Amniotic epithelial cell (primary cell): ENCODE measurements around the gene KLF3.
"Not testable (repeated sequence)": the region's sequence is repeated elsewhere in the genome, so short reads cannot be mapped to it uniquely, and the experiment has no call there.

Experiments used
- DNase-seq: peaks from one replicate; pipeline ENCODE4 v3.0.0-alpha.2; 2010; ENCODE audit warnings: low read depth

KLF3 gene

GRCh38 chr4:38663801-38664705 lies at the start of gene KLF3:
Gene KLF3 (plus strand): TSS chr4:38664199. CDS start chr4:38680626, 16,427 bp downstream.
- DNase-seq = peak; percentile 87

GRCh38 chr4:38614231-38614630 lies 49.8 kb upstream of the KLF3 start:
- DNase-seq = no peak

GRCh38 chr4:38615847-38616246 lies 48.2 kb upstream of the KLF3 start:
- no peak for DNase-seq

- no peak for DNase-seq
These were observed 45.5 kb upstream of the KLF3 start for GRCh38 chr4:38618505-38618904.

GRCh38 chr4:38619316-38619715 lies 44.7 kb upstream of the KLF3 start:
- DNase-seq = no peak

- no peak for DNase-seq
These were observed 43.9 kb upstream of the KLF3 start for GRCh38 chr4:38620065-38620464.

- no peak for DNase-seq
These were observed 43.4 kb upstream of the KLF3 start for GRCh38 chr4:38620527-38621027.

- peak; percentile 96 for DNase-seq
These were observed 42.8 kb upstream of the KLF3 start for GRCh38 chr4:38621028-38621684.

- no peak for DNase-seq
These were observed 42.2 kb upstream of the KLF3 start for GRCh38 chr4:38621831-38622230.

- DNase-seq = not testable (repeated sequence)
These were observed 41.7 kb upstream of the KLF3 start for GRCh38 chr4:38622340-38622739.

- no peak for DNase-seq
These were observed 40.7 kb upstream of the KLF3 start for GRCh38 chr4:38623260-38623659.

- DNase-seq = no peak
These were observed 39.7 kb upstream of the KLF3 start for GRCh38 chr4:38624311-38624710.

GRCh38 chr4:38625508-38625907 lies 38.5 kb upstream of the KLF3 start:
- no peak for DNase-seq

- DNase-seq = not testable (repeated sequence)
These were observed 37.0 kb upstream of the KLF3 start for GRCh38 chr4:38626901-38627444.

- DNase-seq = no peak
These were observed 33.5 kb upstream of the KLF3 start for GRCh38 chr4:38630519-38630918.

- no peak for DNase-seq
These were observed 29.8 kb upstream of the KLF3 start for GRCh38 chr4:38634047-38634759.

GRCh38 chr4:38639242-38639641 lies 24.8 kb upstream of the KLF3 start:
- DNase-seq = no peak

- DNase-seq = no peak
These were observed 22.2 kb upstream of the KLF3 start for GRCh38 chr4:38641811-38642210.

GRCh38 chr4:38644201-38644600 lies 19.8 kb upstream of the KLF3 start:
- DNase-seq = no peak

- DNase-seq = no peak
These were observed 16.7 kb upstream of the KLF3 start for GRCh38 chr4:38647101-38647819.

GRCh38 chr4:38650133-38650532 lies 13.9 kb upstream of the KLF3 start:
- no peak for DNase-seq

GRCh38 chr4:38654273-38654672 lies 9.7 kb upstream of the KLF3 start:
- DNase-seq = no peak
